ENCODE results near the gene LPXN.

The LPXN gene

GRCh38 chr11:58592760-58593472, 17.3 kb upstream of the LPXN start:
- Histone ChIP-seq H3K79me2 (ENCODE audit: insufficient read depth, low read length) (peaks cover 98% of the 10 kb centered on the region), H3K36me3 (ENCODE audit: insufficient read depth, low read length) (peaks cover 48% of the 10 kb centered on the region; the same call in 1 of the 2 replicates), H3K27me3 (ENCODE audit: insufficient read depth, low read length, poor library complexity, severe bottlenecking) (no peaks in the 10 kb centered on the region), H3F3A (ENCODE audit: low read depth) (no peaks in the 10 kb centered on the region), H3K4me1 (ENCODE audit: insufficient read depth, low read length, poor library complexity, severe bottlenecking) (peaks cover 32% of the 10 kb centered on the region), H3K9ac (ENCODE audit: low read depth, low read length, poor library complexity, severe bottlenecking) (no peak overlapping the region), H3K4me2 (ENCODE audit: low read depth, low read length, poor library complexity, severe bottlenecking) (no peak overlapping the region), H2AFZ (ENCODE audit: low read length) (no peak overlapping the region), H3K9me3 (ENCODE audit: insufficient read depth, low read depth, low read length) (no peaks in the 10 kb centered on the region), H3K4me3 (ENCODE audit: low read length, poor library complexity, severe bottlenecking) (no peak overlapping the region), H4K20me1 (ENCODE audit: insufficient read depth, low read length, poor library complexity, severe bottlenecking) (peaks cover 94% of the 10 kb centered on the region), H3K9me2 (replicated peaks; ENCODE audit: low read depth, low read length) (no peaks in the 10 kb centered on the region)
- TF ChIP-seq CTCF (conservative IDR thresholded peaks at IDR 0.05; ENCODE audit: low read length) (no peak), EZH2phosphoT487 (IDR thresholded peaks at IDR 0.05; ENCODE audit: borderline replicate concordance) (no peak)

- H3K36me3 ChIP-seq (ENCODE audit: insufficient read depth, low read length), result peaks cover 57% of the 10 kb centered on the region; the same call in 1 of the 2 replicates
Observed at GRCh38 chr11:58591659-58592058, 16.0 kb upstream of the LPXN start.

GRCh38 chr11:58586998-58587397, 11.3 kb upstream of the LPXN start:
- Histone ChIP-seq H3K4me3 (ENCODE audit: low read length, poor library complexity, severe bottlenecking) (no peak overlapping the region), H3K4me1 (ENCODE audit: insufficient read depth, low read length, poor library complexity, severe bottlenecking) (peaks cover 64% of the 10 kb centered on the region), H3K79me2 (ENCODE audit: insufficient read depth, low read length) (peaks cover 99% of the 10 kb centered on the region), H3K9ac (ENCODE audit: low read depth, low read length, poor library complexity, severe bottlenecking) (no peak overlapping the region), H4K20me1 (ENCODE audit: insufficient read depth, low read length, poor library complexity, severe bottlenecking) (peaks cover 99% of the 10 kb centered on the region), H3F3A (ENCODE audit: low read depth) (no peaks in the 10 kb centered on the region), H3K9me3 (ENCODE audit: insufficient read depth, low read depth, low read length) (no peaks in the 10 kb centered on the region), H3K9me2 (replicated peaks; ENCODE audit: low read depth, low read length) (no peaks in the 10 kb centered on the region), H3K36me3 (ENCODE audit: insufficient read depth, low read length) (peaks cover 51% of the 10 kb centered on the region; the same call in 1 of the 2 replicates), H3K27me3 (ENCODE audit: insufficient read depth, low read length, poor library complexity, severe bottlenecking) (no peaks in the 10 kb centered on the region), H2AFZ (ENCODE audit: low read length) (no peak overlapping the region), H3K4me2 (ENCODE audit: low read depth, low read length, poor library complexity, severe bottlenecking) (peak overlapping the region; percentile 97)
- TF ChIP-seq CTCF (conservative IDR thresholded peaks at IDR 0.05; ENCODE audit: low read length) (no peak), EZH2phosphoT487 (IDR thresholded peaks at IDR 0.05; ENCODE audit: borderline replicate concordance) (no peak)

More at GRCh38 chr11:58591659-58592058, 16.0 kb upstream of the LPXN start:
- Histone ChIP-seq H3K27me3 (ENCODE audit: insufficient read depth, low read length, poor library complexity, severe bottlenecking) (no peaks in the 10 kb centered on the region), H3K4me1 (ENCODE audit: insufficient read depth, low read length, poor library complexity, severe bottlenecking) (peaks cover 28% of the 10 kb centered on the region), H3K9me2 (replicated peaks; ENCODE audit: low read depth, low read length) (no peaks in the 10 kb centered on the region), H3K79me2 (ENCODE audit: insufficient read depth, low read length) (peaks cover 98% of the 10 kb centered on the region), H3K4me3 (ENCODE audit: low read length, poor library complexity, severe bottlenecking) (no peak overlapping the region), H2AFZ (ENCODE audit: low read length) (no peak overlapping the region), H3K9ac (ENCODE audit: low read depth, low read length, poor library complexity, severe bottlenecking) (no peak overlapping the region), H4K20me1 (ENCODE audit: insufficient read depth, low read length, poor library complexity, severe bottlenecking) (peaks cover 94% of the 10 kb centered on the region), H3K4me2 (ENCODE audit: low read depth, low read length, poor library complexity, severe bottlenecking) (no peak overlapping the region), H3F3A (ENCODE audit: low read depth) (no peaks in the 10 kb centered on the region), H3K9me3 (ENCODE audit: insufficient read depth, low read depth, low read length) (no peaks in the 10 kb centered on the region)
- TF ChIP-seq EZH2phosphoT487 (IDR thresholded peaks at IDR 0.05; ENCODE audit: borderline replicate concordance), result no peak
- no peak for TF ChIP-seq CTCF (conservative IDR thresholded peaks at IDR 0.05; ENCODE audit: low read length)
